DMS53 treated with DMSO at 0.1 percent for 48 hours (cell line): ENCODE measurements around the gene RCOR2.
"Not testable (repeated sequence)": the region's sequence is repeated elsewhere in the genome, so short reads cannot be mapped to it uniquely, and the experiment has no call there.

ENCODE experiments used
- DNase-seq: peaks from one replicate; lab custom pipeline; 2025; ENCODE audit not compliant: unreplicated experiment; lab: John Stamatoyannopoulos, UW

RCOR2 gene

GRCh38 chr11:63879598-63880402 is 37.2 kb downstream of the RCOR2 start:
- DNase-seq, result no peak

GRCh38 chr11:63877658-63878241 is 39.2 kb downstream of the RCOR2 start:
- DNase-seq, result no peak

GRCh38 chr11:63876616-63877015 is 40.3 kb downstream of the RCOR2 start:
- DNase-seq, result no peak

GRCh38 chr11:63875506-63876065 is 41.4 kb downstream of the RCOR2 start:
- DNase-seq, result no peak

- no peak for DNase-seq
These were observed 42.5 kb downstream of the RCOR2 start for GRCh38 chr11:63874511-63874910.

- no peak for DNase-seq
These were observed 43.7 kb downstream of the RCOR2 start for GRCh38 chr11:63873311-63873710.

- DNase-seq, result no peak
These were observed 44.2 kb downstream of the RCOR2 start for GRCh38 chr11:63872800-63873197.

GRCh38 chr11:63871962-63872799 is 44.8 kb downstream of the RCOR2 start:
- peak; percentile 79 for DNase-seq

- no peak for DNase-seq
These were observed 46.4 kb downstream of the RCOR2 start for GRCh38 chr11:63870351-63871140.

- DNase-seq, result no peak
These were observed 47.3 kb downstream of the RCOR2 start for GRCh38 chr11:63869683-63870082.

GRCh38 chr11:63869171-63869591 is 47.8 kb downstream of the RCOR2 start:
- DNase-seq, result no peak

- DNase-seq, result no peak
These were observed 48.4 kb downstream of the RCOR2 start for GRCh38 chr11:63868399-63869064.

- DNase-seq, result no peak
These were observed 49.5 kb downstream of the RCOR2 start for GRCh38 chr11:63867511-63867910.

GRCh38 chr11:63866211-63866610 is 50.8 kb downstream of the RCOR2 start:
- DNase-seq, result no peak

- not testable (repeated sequence) for DNase-seq
These were observed 53.3 kb downstream of the RCOR2 start for GRCh38 chr11:63863620-63864019.

- DNase-seq, result peak; percentile 57
These were observed 54.0 kb downstream of the RCOR2 start for GRCh38 chr11:63862923-63863322.
